GM19452 (cell line): Measurements from ENCODE around the gene NET1.
"Not testable (repeated sequence)": the region's sequence is repeated elsewhere in the genome, so short reads cannot be mapped to it uniquely, and the experiment has no call there.

Experiments used
- ATAC-seq: cut with Tn5 transposase; IDR thresholded peaks from one replicate; pipeline ENCODE4 v1.9.1; 2021; ENCODE audit not compliant: unreplicated experiment

The NET1 gene

GRCh38 chr10:5412277-5412941 lies at the start of gene NET1:
TSS of gene NET1 (plus strand) at chr10:5412557. CDS start at chr10:5412693, 136 bp downstream.
- ATAC-seq: peak; percentile 99

- ATAC-seq: no peak
Observed at GRCh38 chr10:5362873-5363272, 49.5 kb upstream of the NET1 start.

- ATAC-seq: no peak
Observed at GRCh38 chr10:5364374-5364773, 48.0 kb upstream of the NET1 start.

GRCh38 chr10:5364890-5365338 lies 47.4 kb upstream of the NET1 start, which contains the start of gene UCN3:
TSS of gene UCN3 (plus strand) at chr10:5364966. CDS start at chr10:5373721, 8,755 bp downstream.
- no peak for ATAC-seq

- no peak for ATAC-seq
Observed at GRCh38 chr10:5365928-5366327, 46.4 kb upstream of the NET1 start.

GRCh38 chr10:5369362-5370158 lies 42.8 kb upstream of the NET1 start:
- no peak for ATAC-seq

- ATAC-seq: no peak
Observed at GRCh38 chr10:5370493-5371352, 41.6 kb upstream of the NET1 start.

- no peak for ATAC-seq
Observed at GRCh38 chr10:5373307-5373706, 39.0 kb upstream of the NET1 start.

- ATAC-seq: no peak
Observed at GRCh38 chr10:5373891-5374611, 38.3 kb upstream of the NET1 start.

GRCh38 chr10:5376450-5376849 lies 35.9 kb upstream of the NET1 start:
- no peak for ATAC-seq

GRCh38 chr10:5379202-5379601 lies 33.2 kb upstream of the NET1 start:
- not testable (repeated sequence) for ATAC-seq

GRCh38 chr10:5380395-5380794 lies 32.0 kb upstream of the NET1 start:
- not testable (repeated sequence) for ATAC-seq

GRCh38 chr10:5381187-5381586 lies 31.2 kb upstream of the NET1 start:
- no peak for ATAC-seq

- ATAC-seq: no peak
Observed at GRCh38 chr10:5385224-5385623, 27.1 kb upstream of the NET1 start.

GRCh38 chr10:5387169-5387568 lies 25.2 kb upstream of the NET1 start:
- no peak for ATAC-seq

- no peak for ATAC-seq
Observed at GRCh38 chr10:5390607-5391205, 21.7 kb upstream of the NET1 start.

- ATAC-seq: no peak
Observed at GRCh38 chr10:5391790-5392189, 20.6 kb upstream of the NET1 start.

- no peak for ATAC-seq
Observed at GRCh38 chr10:5393529-5393928, 18.8 kb upstream of the NET1 start.

- ATAC-seq: no peak
Observed at GRCh38 chr10:5395168-5395567, 17.2 kb upstream of the NET1 start.
